Neural cell (in vitro differentiated cells): ENCODE data around the gene HOXB1.

Experiments
- CTCF ChIP-seq: fragments of 450-650 bp; IDR thresholded peaks from 2 replicates; pipeline ENCODE4 v1.5.1; 2014; ENCODE audit warnings: antibody characterized with exemption, mild to moderate bottlenecking, moderate library complexity; ENCODE audit not compliant: poor library complexity, severe bottlenecking
- EZH2 ChIP-seq: fragments of 200-600, 300-800 bp; shearing (Covaris generic), sonication (generic); IDR thresholded peaks from 2 replicates; pipeline ENCODE4 v1.6.1; 2014; ENCODE audit warnings: antibody characterized with exemption, low read length, borderline replicate concordance, mild to moderate bottlenecking; ENCODE audit not compliant: insufficient read depth, poor library complexity, severe bottlenecking
- RAD21 ChIP-seq: fragments of 450-650 bp; conservative IDR thresholded peaks from 2 replicates; pipeline ENCODE4 v1.6.1; 2014; ENCODE audit warnings: antibody characterized with exemption, mild to moderate bottlenecking, moderate library complexity

- no peak for TF ChIP-seq EZH2
- TF ChIP-seq CTCF, result no peak
- TF ChIP-seq RAD21, result no peak
Observed at GRCh38 chr17:48556229-48556575, 25.4 kb upstream of the HOXB1 start.
